Skeletal muscle satellite cell (primary cell): Measurements from ENCODE around the gene B3GNT8. TPM values are rescaled to one million over a fixed set of nuclear protein-coding genes. Genes with fewer than 3 reads are reported as not detected.
A peak's percentile ranks its signal among the peaks of the same experiment; 100 is the strongest.
"Not testable (repeated sequence)": the region's sequence is repeated elsewhere in the genome, so short reads cannot be mapped to it uniquely, and the experiment has no call there.

Source experiments
- H3K27me3 ChIP-seq: 2 replicates; pipeline ENCODE4 v1.7.0; 2013; ENCODE audit warnings: low read length; ENCODE audit not compliant: control insufficient read depth, insufficient read depth
- H3K36me3 ChIP-seq: 2 replicates; pipeline ENCODE4 v1.7.0; 2013; ENCODE audit warnings: mild to moderate bottlenecking, control low read depth, low read length; ENCODE audit not compliant: insufficient read depth
- H3K4me1 ChIP-seq: 2 replicates; pipeline ENCODE4 v1.7.0; 2013; ENCODE audit warnings: low read length; ENCODE audit not compliant: control insufficient read depth, insufficient read depth
- H3K4me2 ChIP-seq: 2 replicates; pipeline ENCODE4 v1.7.0; 2013; ENCODE audit warnings: mild to moderate bottlenecking, low read length
- H3K4me3 ChIP-seq: 2 replicates; pipeline ENCODE4 v1.7.0; 2013; ENCODE audit warnings: low read length
- H3K9ac ChIP-seq: 2 replicates; pipeline ENCODE4 v1.7.0; 2013; ENCODE audit warnings: mild to moderate bottlenecking, low read depth, low read length, moderate library complexity
- H3K9me3 ChIP-seq: replicated peaks from 2 replicates; pipeline ENCODE4 v1.7.0; 2013; ENCODE audit warnings: mild to moderate bottlenecking, control low read depth, low read length
- total RNA-seq: library from RNA; depleted of rRNA; stranded (reverse); fragments of >200 nt; gene quantifications from 2 replicates; pipeline ENCODE4 v1.2.3, GENCODE V29; 2012; rRNA removed

Gene B3GNT8, protein sequence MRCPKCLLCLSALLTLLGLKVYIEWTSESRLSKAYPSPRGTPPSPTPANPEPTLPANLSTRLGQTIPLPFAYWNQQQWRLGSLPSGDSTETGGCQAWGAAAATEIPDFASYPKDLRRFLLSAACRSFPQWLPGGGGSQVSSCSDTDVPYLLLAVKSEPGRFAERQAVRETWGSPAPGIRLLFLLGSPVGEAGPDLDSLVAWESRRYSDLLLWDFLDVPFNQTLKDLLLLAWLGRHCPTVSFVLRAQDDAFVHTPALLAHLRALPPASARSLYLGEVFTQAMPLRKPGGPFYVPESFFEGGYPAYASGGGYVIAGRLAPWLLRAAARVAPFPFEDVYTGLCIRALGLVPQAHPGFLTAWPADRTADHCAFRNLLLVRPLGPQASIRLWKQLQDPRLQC
- 0.22 and 0.25 TPM in 2 replicates for total RNA-seq

DNA sequence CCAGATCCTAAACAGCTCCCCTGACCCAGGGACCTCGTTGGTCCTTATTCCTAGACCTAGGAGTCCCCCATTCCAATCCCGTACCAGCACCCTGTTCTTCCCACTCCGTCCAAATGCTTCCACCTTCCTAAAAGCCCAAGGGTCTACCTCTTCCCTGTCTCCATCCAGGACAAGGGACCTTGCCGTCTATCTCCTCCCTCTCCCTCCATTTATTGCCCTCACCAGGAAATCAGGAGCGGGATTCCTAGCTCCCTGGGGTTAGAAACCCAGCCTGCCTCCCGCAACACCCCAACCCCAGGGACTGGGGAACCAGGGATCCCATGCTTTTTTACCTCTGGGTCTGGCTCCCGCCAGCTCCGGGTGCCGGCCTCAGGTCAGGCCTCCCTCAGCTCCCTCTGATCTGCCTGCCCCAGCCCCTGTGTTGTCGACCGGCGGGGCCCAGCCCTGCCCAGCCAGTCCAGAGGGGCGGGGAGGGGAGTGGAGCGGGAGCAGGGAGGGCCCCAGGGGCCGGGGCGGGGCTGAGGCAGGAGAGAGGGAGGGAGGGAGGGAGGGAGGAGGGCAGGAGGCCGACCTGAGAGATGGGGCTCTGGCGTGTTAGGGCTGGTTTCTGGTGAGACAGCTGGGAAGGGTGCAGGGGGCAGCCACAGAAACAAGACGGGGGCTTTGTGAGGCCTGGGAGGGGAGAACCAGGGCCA lies at the start of gene B3GNT8:
B3GNT8 (minus strand) TSS at position 423 of the 695 bp plus-strand sequence. CDS start 596 bp downstream, outside the sequence.
- H3K9ac ChIP-seq = peak within 1 kb of the TSS; percentile 65
- peak within 1 kb of the TSS; percentile 51 for H3K4me3 ChIP-seq
- H3K4me1 ChIP-seq = peaks cover 13% of the 10 kb centered on the region
- H3K4me2 ChIP-seq = peak within 1 kb of the TSS; percentile 51
- H3K27me3 ChIP-seq = no peaks in the 10 kb centered on the region
- peaks cover 14% of the 10 kb centered on the region for H3K36me3 ChIP-seq
- no peaks in the 10 kb centered on the region for H3K9me3 ChIP-seq

DNA sequence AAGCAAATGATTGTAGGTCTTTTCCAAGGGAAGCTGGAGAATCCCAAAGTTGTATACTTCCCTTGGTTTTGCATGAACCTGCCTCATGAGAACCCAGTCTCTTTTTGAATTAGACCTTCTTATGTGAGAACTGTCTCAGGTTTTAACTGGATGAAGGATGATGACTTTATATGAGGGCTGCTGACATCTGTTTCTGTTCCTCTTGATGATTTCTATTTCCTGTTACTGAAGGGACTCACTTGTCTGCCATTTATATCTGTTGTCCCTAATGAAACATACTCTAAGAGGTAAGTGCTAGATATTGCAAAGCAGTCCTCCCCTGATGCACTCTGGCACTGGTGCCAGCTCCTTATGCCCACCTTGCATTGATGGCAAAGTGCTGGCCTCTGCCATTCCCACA lies 49.4 kb upstream of the B3GNT8 start:
- Histone ChIP-seq H3K36me3 (no peaks in the 10 kb centered on the region), H3K4me1 (no peaks in the 10 kb centered on the region), H3K4me2 (no peak overlapping the region), H3K9ac (no peak overlapping the region), H3K4me3 (no peak overlapping the region), H3K27me3 (peaks cover 8% of the 10 kb centered on the region), H3K9me3 (no peaks in the 10 kb centered on the region)

DNA sequence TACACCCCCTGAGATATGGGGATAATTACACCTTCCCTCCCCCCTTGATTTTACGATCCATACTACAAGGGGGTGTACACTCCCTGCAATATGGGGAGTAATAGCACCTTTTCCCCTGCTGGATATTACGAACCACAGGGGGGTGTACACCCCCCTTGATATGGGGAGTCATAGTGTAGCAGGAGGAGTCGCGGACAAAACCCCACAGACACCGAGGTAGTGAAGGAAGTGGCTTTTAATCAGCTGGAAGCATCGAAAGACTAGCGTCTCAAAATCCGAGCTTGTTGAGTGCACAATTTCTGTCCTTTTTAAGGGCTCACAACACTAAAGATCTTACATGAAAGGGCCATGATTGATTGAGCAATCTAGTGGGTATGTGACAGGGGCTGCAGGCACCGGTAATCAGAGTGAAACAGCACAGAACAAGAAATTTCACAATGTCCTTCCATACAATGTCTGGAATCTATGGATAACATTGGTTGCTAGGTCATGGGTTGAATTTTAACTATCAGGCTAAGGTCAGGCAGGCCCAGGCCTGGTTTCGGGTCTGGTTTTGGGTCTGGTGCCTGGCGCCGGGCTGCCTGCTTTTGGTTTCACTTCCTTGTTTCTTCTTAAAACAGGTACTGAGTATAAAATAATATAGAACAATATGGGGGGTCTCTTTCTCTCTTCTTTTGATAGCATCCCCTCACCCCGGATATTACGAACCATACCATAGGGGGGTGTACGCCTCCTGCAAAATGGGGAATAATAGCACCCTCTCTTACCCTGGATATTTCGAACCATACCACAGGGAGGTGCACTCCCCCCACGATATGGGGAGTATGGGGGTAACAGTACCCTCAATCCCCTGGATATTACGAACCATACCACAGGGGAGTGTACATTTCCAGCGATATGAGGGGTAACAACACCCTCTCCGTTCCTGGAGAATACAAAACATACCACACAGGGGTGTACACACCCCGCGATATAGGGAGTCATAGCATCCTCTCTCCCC lies 36.4 kb upstream of the B3GNT8 start:
- H3K4me3 ChIP-seq, H3K36me3 ChIP-seq, H3K4me2 ChIP-seq, H3K9me3 ChIP-seq, H3K9ac ChIP-seq, H3K4me1 ChIP-seq: not testable (repeated sequence)
- H3K27me3 ChIP-seq = peaks cover 29% of the 10 kb centered on the region

DNA sequence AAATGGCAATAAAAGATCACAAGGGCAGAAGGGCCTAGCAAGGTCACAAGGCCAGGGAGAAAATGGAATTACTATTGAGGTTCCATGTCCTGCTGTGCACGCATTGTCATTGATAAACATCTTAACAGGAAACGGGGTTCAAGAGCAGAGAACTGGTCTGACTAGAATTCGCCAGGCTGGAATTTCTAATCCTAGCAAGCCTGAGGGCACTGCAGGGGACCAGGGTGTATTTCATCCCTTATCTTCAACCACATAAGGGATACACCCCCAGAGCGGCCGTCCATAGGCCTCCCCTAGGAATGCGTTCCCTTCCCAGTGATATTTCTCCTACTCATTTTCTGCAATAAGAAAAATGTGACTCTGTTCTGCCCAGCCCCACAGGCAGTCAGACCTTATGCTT lies 35.3 kb upstream of the B3GNT8 start:
- no peak overlapping the region for H3K4me3 ChIP-seq
- peaks cover 38% of the 10 kb centered on the region for H3K27me3 ChIP-seq
- no peaks in the 10 kb centered on the region for H3K36me3 ChIP-seq
- H3K4me2 ChIP-seq = no peak overlapping the region
- no peaks in the 10 kb centered on the region for H3K9me3 ChIP-seq
- H3K4me1 ChIP-seq = no peaks in the 10 kb centered on the region
- no peak overlapping the region for H3K9ac ChIP-seq

DNA sequence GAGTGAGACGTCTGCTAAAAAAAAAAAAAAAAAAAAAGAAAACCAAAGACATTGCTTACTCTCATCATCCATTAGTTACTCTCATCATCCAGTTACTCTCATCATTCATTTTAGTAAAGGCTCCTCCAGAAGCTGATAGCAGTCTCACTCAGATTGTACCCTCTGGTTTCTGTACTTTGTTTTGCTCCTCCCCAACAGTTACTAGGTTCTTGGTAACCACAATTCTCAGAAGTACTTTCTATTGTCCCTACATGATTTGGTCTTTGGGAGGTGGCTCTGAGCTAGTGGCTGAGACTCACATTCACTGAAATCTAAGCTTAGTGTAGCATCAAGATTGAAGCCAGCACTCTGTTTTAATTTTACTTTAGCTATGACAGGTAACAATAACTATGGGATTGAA lies 30.1 kb upstream of the B3GNT8 start:
- Histone ChIP-seq H3K36me3 (no peaks in the 10 kb centered on the region), H3K9ac (no peak overlapping the region), H3K27me3 (peaks cover 27% of the 10 kb centered on the region), H3K9me3 (no peaks in the 10 kb centered on the region), H3K4me2 (no peak overlapping the region), H3K4me3 (no peak overlapping the region), H3K4me1 (no peaks in the 10 kb centered on the region)

DNA sequence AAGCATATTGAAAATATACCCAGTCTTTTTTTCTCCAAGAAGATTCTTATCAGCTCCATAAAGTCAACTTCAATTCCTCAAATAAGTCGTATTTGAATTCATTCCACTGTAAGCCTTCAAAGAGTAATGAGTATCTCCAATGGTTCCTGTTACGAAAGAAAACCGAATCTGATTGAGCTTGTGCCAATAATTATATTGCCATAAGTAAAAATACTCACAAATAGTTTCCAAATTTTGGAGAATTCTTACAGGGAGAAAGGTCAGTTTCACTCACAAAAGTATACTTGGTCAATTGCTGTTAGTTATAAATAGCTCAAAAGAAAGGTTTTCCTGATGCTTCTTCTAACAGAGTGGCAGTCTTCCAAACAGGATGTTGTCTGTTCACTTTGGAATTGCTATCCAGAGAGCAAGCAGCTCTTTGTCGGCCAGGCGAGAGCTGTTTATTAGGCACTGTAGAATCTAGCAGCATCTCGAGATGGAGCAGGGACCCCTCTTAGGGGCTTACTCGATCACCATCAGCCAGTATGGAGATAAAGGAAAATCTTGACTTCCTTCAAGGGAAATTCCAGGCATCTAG lies 29.3 kb upstream of the B3GNT8 start:
- Histone ChIP-seq H3K9me3 (no peaks in the 10 kb centered on the region), H3K4me2 (peak overlapping the region; percentile 6), H3K36me3 (no peaks in the 10 kb centered on the region), H3K4me3 (no peak overlapping the region), H3K4me1 (no peaks in the 10 kb centered on the region), H3K9ac (no peak overlapping the region), H3K27me3 (peaks cover 27% of the 10 kb centered on the region)

DNA sequence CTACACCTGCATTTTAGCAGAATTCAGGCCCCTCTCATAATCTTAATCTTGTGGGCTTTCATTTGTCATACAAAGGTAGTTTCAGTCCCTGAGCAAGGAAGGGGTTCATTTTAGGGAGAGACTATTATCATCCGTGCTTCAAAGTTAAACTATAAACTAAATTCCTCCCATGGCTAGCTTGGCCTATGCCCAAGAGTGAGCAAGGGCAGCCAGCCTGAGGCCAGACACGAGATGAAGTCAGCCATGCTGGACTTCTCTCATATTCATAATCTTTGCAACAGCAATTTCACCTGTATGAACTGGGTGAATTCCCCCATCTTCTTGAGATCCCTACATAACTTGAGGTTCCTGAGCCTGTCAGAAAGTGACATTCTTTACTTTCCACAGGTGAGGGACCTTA lies 28.8 kb upstream of the B3GNT8 start:
- Histone ChIP-seq H3K9me3 (no peaks in the 10 kb centered on the region), H3K27me3 (peaks cover 27% of the 10 kb centered on the region), H3K4me3 (no peak overlapping the region), H3K36me3 (no peaks in the 10 kb centered on the region), H3K4me1 (no peaks in the 10 kb centered on the region), H3K9ac (no peak overlapping the region), H3K4me2 (no peak overlapping the region)

DNA sequence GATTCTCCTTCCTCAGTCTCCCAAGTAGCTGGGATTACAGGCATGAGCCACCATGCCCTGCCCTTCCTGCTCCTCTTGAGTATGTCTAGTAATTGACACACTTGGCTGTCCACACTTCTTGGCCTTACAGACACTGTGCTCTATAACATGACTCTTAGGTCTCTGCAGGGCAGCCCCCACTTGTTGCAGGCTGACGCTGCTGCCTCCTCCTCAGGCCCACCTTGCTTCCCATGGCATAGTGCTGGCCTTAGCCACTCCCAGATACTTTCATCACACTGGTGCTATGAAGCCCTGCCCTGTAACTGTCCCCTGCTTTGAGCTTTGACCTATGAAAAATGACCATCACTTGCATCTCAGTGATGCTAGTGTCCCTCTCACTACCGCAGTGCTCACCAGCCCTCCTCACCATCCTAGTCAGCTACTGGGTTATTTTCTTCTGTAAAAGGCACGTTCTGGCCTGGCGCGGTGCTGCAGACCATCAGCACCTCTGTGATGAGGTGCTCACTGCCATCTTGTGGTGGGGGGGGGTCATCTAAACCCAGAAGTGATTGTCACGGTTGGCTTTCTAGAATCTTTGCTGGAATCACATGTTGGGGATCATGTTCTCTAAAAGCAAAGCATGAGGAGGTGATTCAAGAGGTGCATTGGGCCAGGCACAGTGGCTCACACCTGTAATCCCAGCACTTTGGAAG lies 25.6 kb upstream of the B3GNT8 start:
- Histone ChIP-seq H3K27me3 (peaks cover 18% of the 10 kb centered on the region), H3K9me3 (no peaks in the 10 kb centered on the region), H3K9ac (no peak overlapping the region), H3K4me2 (no peak overlapping the region), H3K36me3 (no peaks in the 10 kb centered on the region), H3K4me3 (no peak overlapping the region), H3K4me1 (no peaks in the 10 kb centered on the region)

DNA sequence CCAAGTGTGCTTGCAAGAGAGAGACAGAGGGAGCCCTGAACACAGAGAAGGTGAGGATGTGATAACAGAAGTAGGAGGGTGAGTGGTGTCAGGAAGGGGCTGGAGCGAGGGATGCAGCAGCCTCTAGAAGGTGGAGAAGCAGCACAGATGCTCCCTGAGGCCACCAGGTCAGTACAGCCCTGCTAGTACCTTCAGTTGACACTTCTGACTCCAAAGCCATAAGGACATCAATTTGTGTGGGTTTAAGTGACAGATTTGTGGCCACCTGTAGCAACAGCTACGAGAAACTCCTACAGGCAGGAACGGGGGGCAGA lies 22.6 kb upstream of the B3GNT8 start:
- H3K9me3 ChIP-seq = no peaks in the 10 kb centered on the region
- H3K4me3 ChIP-seq = no peak overlapping the region
- H3K9ac ChIP-seq = no peak overlapping the region
- no peak overlapping the region for H3K4me2 ChIP-seq
- no peaks in the 10 kb centered on the region for H3K36me3 ChIP-seq
- H3K27me3 ChIP-seq = peaks cover 17% of the 10 kb centered on the region
- H3K4me1 ChIP-seq = no peaks in the 10 kb centered on the region

DNA sequence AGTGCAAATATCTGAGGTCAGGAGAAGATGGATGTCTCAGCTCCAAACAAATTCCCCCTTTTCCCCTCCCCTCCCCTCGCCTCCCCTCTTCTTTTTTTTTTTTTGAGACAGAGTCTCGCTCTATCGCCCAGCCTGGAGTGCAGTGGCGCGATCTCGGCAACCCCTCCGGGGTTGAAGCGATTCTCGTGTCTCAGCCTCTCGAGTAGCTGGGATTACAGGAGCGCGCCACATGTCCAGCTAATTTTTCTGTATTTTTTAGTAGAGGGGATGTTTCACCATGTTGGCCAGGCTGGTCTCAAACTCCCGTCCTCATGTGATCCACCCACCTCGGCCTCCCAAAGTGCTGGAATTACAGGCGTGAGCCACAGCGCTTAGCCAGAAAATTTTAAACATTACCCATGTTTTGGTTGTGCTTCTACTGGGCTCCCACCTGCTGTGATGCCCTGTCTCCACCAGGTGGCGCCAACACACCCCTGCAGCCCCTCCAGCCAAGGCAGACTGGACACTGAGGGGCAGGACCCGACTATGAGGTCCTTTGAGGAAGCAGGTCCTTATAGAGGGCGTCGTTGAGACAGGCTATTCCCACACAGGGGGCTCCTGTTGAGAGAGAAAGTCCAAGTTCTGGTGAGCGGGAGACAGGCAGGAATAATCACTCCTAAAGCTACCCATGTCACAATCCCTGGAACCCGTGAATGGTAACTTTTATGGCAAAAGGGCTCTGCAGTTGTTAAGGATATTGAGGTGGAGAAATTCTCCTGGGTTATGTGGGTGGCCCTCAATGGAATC lies 22.1 kb upstream of the B3GNT8 start:
- Histone ChIP-seq H3K36me3 (no peaks in the 10 kb centered on the region), H3K4me3 (peak overlapping the region; percentile 48), H3K4me1 (no peaks in the 10 kb centered on the region), H3K9me3 (no peaks in the 10 kb centered on the region), H3K9ac (peak overlapping the region; percentile 42), H3K4me2 (peak overlapping the region; percentile 77), H3K27me3 (peaks cover 18% of the 10 kb centered on the region)
